Bronchial epithelial cell (primary cell): ENCODE data around the gene SMIM24. TPM values are rescaled to one million over a fixed set of nuclear protein-coding genes. Genes with fewer than 3 reads are reported as not detected.

Experiments used
- DNase-seq: peaks from one replicate; pipeline ENCODE4 v3.0.0-alpha.2; 2010; ENCODE audit warnings: low read depth
- FAIRE-seq: peaks from 2 replicates; lab custom pipeline; 2011; peaks lifted over from hg19 to GRCh38; lab: Jason Lieb, UNC
- H3K27me3 ChIP-seq: 2 replicates; pipeline ENCODE4 v1.5.1; 2011; ENCODE audit warnings: low read length; ENCODE audit not compliant: control insufficient read depth, insufficient read depth
- H3K36me3 ChIP-seq: 2 replicates; pipeline ENCODE4 v1.5.1; 2011; ENCODE audit warnings: low read length; ENCODE audit not compliant: control insufficient read depth, insufficient read depth
- H3K4me3 ChIP-seq: 2 replicates; pipeline ENCODE4 v1.5.1; 2011; ENCODE audit warnings: mild to moderate bottlenecking, low read depth, low read length, control low read depth
- total RNA-seq: library from RNA; depleted of rRNA; stranded (reverse); fragments of >200 nt; gene quantifications from 2 replicates; pipeline ENCODE4 v1.2.1, GENCODE V29; 2014
- TF ChIP-seq, protein P1 (sequence below): IDR thresholded peaks from 2 replicates; pipeline ENCODE4 v1.5.1; 2011; ENCODE audit warnings: mild to moderate bottlenecking, moderate library complexity, low read length, control low read depth, inconsistent platforms; ENCODE audit not compliant: insufficient read depth, severe bottlenecking

SMIM24 gene
- total RNA-seq, 1 donor from 2014 or later = not detected

GRCh38 chr19:3463714-3464586, 16.4 kb downstream of the SMIM24 start:
- DNase-seq (no peak), FAIRE-seq (no peak)
- peaks cover 6% of the 10 kb centered on the region for H3K36me3 ChIP-seq
- no peaks in the 10 kb centered on the region for H3K27me3 ChIP-seq
- TF ChIP-seq, protein P1, sequence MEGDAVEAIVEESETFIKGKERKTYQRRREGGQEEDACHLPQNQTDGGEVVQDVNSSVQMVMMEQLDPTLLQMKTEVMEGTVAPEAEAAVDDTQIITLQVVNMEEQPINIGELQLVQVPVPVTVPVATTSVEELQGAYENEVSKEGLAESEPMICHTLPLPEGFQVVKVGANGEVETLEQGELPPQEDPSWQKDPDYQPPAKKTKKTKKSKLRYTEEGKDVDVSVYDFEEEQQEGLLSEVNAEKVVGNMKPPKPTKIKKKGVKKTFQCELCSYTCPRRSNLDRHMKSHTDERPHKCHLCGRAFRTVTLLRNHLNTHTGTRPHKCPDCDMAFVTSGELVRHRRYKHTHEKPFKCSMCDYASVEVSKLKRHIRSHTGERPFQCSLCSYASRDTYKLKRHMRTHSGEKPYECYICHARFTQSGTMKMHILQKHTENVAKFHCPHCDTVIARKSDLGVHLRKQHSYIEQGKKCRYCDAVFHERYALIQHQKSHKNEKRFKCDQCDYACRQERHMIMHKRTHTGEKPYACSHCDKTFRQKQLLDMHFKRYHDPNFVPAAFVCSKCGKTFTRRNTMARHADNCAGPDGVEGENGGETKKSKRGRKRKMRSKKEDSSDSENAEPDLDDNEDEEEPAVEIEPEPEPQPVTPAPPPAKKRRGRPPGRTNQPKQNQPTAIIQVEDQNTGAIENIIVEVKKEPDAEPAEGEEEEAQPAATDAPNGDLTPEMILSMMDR = no peak
- H3K4me3 ChIP-seq = no peak overlapping the region

DNA sequence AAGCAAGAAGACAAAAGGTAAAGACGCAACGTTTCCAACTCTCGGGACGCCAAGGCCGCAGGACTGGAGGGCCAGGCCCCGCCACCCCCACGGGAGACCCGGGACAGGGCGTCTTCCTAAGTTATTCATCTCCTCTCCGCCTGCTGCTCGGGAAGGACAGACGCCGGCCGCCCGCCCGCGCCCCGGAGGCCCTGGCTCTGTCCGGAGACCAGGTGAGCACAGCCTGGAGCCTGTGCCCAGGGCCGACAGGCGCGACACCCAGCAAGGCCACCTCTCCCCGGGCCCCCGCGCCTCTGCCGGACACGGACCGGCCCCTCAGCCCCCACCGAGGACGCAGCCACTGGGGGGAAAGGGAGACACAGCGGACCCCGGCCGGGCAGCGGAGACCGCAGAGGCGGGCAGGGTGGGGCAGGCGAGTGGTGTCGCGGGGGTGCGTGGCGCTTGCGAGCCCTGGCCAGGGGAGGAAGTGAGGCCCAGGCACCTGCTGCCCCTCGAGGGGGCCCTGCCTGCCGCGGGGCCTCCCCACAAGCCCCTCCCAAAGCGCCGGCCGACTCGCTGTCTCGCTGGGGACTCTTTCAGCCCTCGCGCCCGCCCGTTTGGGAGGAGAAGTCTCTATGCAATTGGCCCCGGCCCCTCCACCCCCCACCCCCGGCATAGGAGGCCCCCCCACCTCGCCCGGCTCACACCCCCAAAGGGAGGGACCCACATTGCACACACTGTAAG, 17.2 kb downstream of the SMIM24 start:
- Histone ChIP-seq H3K27me3 (no peaks in the 10 kb centered on the region), H3K4me3 (no peak overlapping the region), H3K36me3 (peaks cover 8% of the 10 kb centered on the region)
- DNase-seq (no peak), FAIRE-seq (no peak)
- TF ChIP-seq, protein P1 = no peak

- TF ChIP-seq, protein P1 = no peak
- FAIRE-seq (no peak), DNase-seq (no peak)
- Histone ChIP-seq H3K27me3 (no peaks in the 10 kb centered on the region), H3K36me3 (peaks cover 21% of the 10 kb centered on the region), H3K4me3 (no peak overlapping the region)
Observed at GRCh38 chr19:3459965-3460582, 20.3 kb downstream of the SMIM24 start.

DNA sequence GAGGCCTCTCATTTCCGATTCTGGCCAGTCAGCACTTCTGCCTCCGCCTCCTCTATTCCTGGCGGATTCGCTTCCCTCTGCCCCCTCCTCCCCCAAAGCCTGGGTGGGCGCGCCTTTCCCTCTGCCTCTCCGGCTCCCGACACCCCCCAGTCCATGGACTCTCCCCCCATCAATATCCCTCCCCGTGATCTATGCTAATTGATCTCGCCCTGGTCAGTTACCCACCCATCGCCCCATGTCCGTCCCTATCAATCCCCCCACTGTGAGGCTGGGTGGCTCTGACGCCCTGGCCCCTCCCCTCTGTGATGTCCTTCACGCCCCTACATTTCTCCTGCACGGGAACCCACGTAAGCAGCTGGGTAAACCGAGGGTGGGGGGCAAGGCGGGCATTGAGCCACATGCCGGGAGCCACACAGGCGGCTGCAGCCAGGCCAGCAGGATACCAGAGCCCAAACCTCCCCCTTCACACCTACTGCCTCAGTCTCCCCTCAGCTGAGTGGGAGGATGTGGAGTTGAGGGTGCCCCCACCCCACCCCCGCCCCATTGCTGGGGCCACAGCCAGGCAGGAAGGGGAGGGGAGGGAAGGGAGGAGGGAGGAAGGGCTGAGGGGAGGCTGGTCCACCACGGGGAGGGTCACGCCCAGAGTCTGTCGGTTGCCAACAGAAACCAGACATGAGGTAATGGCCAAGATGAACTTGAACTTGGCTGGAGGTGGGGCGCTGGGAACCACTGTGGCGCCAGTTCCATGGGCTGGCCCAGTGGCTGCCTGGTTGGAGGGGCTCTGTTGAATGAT, 21.0 kb downstream of the SMIM24 start:
- DNase-seq (no peak), FAIRE-seq (no peak)
- TF ChIP-seq, protein P1 = no peak
- no peak overlapping the region for H3K4me3 ChIP-seq
- no peaks in the 10 kb centered on the region for H3K27me3 ChIP-seq
- H3K36me3 ChIP-seq = peaks cover 28% of the 10 kb centered on the region
